T-helper 22 cell (primary cell): Measurements from ENCODE around the gene MSI2.

ENCODE experiments used
- DNase-seq: peaks from one replicate; pipeline ENCODE4 v3.0.0-alpha.2; 2020; ENCODE audit warnings: low read depth

Gene MSI2

GRCh38 chr17:57416369-57416768 lies 160.0 kb downstream of the MSI2 start:
- no peak for DNase-seq

GRCh38 chr17:57417956-57418355 lies 161.6 kb downstream of the MSI2 start:
- no peak for DNase-seq

- DNase-seq = no peak
These were observed 162.3 kb downstream of the MSI2 start for GRCh38 chr17:57418463-57419246.

- no peak for DNase-seq
These were observed 163.7 kb downstream of the MSI2 start for GRCh38 chr17:57419940-57420550.

GRCh38 chr17:57420734-57421717 lies 164.7 kb downstream of the MSI2 start:
- DNase-seq = no peak

- DNase-seq = no peak
These were observed 166.3 kb downstream of the MSI2 start for GRCh38 chr17:57422574-57423164.

- DNase-seq = no peak
These were observed 167.2 kb downstream of the MSI2 start for GRCh38 chr17:57423541-57423940.

- no peak for DNase-seq
These were observed 167.9 kb downstream of the MSI2 start for GRCh38 chr17:57424273-57424672.

GRCh38 chr17:57424777-57425188 lies 168.5 kb downstream of the MSI2 start:
- no peak for DNase-seq

- no peak for DNase-seq
These were observed 169.1 kb downstream of the MSI2 start for GRCh38 chr17:57425431-57425830.

- DNase-seq = no peak
These were observed 169.9 kb downstream of the MSI2 start for GRCh38 chr17:57425903-57426880.

GRCh38 chr17:57429966-57430365 lies 173.6 kb downstream of the MSI2 start:
- no peak for DNase-seq

- DNase-seq = no peak
These were observed 175.1 kb downstream of the MSI2 start for GRCh38 chr17:57431415-57431814.

- no peak for DNase-seq
These were observed 176.4 kb downstream of the MSI2 start for GRCh38 chr17:57432507-57433277.

- no peak for DNase-seq
These were observed 177.1 kb downstream of the MSI2 start for GRCh38 chr17:57433452-57433851.

- DNase-seq = no peak
These were observed 178.0 kb downstream of the MSI2 start for GRCh38 chr17:57434361-57434760.

GRCh38 chr17:57436565-57436964 lies 180.2 kb downstream of the MSI2 start:
- DNase-seq = no peak

GRCh38 chr17:57438066-57438731 lies 181.9 kb downstream of the MSI2 start:
- no peak for DNase-seq

GRCh38 chr17:57439651-57440050 lies 183.3 kb downstream of the MSI2 start:
- no peak for DNase-seq
